Globus pallidus (tissue), 1 donor: ENCODE measurements around the gene HTR5A.
"Not testable (repeated sequence)": the region's sequence is repeated elsewhere in the genome, so short reads cannot be mapped to it uniquely, and the experiment has no call there.

ENCODE experiments used
- DNase-seq: peaks from one replicate; pipeline ENCODE4 v3.0.0-alpha.2; 2015; ENCODE audit warnings: low spot score

HTR5A gene

DNA sequence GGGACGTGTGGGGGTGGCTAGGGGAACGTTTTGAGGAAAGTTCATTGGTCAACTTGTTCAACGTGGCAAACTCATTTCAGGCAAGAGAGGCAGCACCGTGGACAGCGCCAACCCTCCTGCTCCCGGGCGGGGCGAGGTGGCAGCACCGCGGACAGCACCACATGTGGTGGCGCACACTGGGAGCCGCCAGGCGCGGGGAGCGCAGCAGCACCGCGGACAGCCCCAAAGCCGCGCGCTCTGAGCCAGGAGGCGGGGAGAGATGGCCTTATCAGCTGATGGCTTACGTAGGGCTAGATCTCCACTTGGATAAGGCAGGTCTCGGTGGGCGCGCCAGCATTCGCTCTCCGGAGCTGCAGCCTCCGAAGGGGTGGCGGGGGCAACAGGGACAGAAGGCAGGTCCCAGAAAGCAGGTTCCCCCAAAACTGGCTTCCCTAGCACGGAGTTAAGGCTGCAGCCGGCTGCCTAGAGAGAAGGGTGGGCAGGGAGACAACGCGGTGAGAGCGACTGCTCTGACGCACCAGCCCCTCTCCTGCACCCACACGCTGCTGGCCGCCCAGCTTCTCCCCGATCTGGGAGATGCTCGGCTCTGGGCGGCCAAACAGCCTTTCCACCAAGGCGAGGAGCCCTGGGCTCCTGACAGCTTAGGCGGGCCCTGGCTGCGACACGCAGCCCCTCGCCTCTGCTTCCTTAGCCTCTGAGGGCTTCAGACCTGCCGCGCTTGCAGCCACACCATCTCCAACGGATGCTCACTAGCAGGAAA is at the start of gene HTR5A:
Gene HTR5A (plus strand): TSS at position 333 of the 760 bp plus-strand sequence. CDS start 576 bp downstream, outside the sequence.
- DNase-seq = peak; percentile 40

DNA sequence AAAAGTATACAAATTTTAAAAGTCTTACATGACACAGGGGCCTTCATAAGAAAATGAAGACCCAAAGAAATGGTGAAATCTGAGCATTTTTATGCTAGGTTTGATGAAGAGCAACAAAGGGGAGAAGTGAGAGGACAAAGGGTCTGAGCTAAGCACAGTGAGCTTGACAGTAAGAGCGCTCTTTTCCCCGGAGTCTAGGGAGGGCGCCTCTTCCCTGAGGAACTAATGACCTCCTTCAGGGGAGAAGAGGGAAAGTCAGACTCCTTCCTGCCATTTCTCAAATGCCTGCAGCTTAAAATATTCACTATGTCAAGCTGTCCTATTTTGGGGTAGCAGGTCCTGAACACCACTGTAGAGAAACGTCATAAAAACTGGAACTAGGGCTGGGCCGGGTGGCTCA is 49.1 kb upstream of the HTR5A start:
- no peak for DNase-seq

DNA sequence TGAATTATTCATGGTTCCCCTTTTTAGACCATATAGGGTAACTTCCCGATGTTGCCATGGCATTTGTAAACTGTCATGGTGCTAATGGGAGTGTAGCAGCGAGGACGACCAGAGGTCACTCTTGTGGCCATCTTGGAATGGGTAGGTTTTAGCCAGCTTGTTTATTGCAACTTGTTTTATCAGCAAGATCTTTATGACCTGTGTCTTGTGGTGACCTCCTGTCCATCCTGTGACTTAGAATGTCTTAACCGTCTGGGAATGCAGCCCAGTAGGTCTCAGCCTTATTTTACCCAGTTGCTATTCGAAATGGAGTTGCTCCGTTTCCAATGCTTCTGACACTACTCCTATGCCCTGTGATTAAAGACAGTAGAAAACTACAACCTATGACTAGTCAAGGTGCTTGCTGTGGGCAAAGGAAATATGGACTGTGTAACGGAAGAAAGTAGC is 48.4 kb upstream of the HTR5A start:
- DNase-seq = no peak

DNA sequence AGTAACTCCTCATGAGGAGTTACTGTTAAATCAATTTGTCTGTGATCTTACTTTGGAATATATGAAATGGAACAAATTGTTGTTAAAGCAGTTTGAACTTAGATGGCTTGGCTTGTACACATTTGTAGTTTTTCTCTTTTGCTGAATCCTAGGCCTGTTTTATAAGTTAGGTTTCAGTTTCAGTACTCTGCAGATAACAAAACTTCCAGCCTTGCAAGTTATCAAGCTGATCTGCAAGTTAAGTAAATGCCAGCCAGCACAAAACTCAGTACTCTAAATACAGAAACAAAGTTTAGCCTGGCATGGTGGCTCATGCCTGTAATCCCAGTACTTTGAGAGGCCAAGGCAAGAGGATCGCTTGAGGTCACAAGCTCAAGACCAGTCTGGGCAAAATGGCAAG is 42.2 kb upstream of the HTR5A start:
- DNase-seq = no peak

DNA sequence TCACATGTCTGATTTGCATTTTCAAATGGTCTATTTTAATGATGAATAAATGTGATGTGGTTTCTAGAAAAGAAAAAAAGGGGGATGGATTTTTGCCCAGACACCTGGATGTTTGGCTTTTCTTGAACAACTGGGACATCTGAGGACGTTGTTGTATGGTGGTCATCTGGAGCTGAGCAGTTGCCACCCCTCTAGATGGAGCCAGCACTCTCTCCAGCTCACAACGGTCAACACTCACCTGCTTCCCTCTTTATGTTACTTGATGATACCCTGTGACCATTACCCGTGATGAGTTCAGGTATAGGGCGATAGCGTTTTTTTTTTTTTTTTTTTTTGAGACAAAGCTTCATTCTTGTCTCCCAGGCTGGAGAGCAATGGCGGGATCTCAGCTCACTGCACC is 37.1 kb upstream of the HTR5A start:
- DNase-seq = no peak

DNA sequence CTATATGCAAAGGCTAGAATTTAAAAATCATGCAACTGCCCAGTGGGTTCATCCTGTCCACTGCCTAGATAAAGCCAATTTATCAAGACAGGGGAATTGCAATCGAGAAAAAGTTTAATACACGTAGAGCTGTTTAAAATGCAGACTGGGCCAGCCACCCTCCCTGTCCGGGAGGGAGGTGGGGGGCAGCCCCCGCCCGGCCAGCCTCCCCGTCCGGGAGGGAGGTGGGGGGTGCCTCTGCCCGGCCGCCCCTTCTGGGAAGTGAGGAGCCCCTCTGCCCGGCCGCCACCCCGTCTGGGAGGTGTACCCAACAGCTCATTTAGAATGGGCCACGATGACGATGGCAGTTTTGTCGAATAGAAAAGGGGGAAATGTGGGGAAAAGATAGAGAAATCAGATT is 35.6 kb upstream of the HTR5A start:
- not testable (repeated sequence) for DNase-seq

DNA sequence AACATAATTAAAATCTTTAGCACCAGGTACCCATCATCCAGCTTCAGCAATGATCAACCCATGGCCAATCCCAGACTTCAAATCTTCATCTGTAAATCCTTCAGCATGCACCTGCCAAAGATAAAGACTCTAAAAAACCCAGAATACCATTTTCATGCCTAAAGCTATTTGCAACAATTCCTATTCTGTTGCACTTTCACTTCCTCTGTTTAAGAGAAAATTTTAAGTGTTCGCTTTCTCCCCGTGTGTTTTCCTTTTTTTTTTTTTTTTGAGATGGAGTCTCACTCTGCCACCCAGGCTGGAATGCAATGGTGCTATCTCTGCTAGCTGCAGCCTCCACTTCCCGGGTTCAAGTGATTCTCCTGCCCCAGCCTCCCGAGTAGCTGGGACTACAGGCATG is 31.8 kb upstream of the HTR5A start:
- no peak for DNase-seq

DNA sequence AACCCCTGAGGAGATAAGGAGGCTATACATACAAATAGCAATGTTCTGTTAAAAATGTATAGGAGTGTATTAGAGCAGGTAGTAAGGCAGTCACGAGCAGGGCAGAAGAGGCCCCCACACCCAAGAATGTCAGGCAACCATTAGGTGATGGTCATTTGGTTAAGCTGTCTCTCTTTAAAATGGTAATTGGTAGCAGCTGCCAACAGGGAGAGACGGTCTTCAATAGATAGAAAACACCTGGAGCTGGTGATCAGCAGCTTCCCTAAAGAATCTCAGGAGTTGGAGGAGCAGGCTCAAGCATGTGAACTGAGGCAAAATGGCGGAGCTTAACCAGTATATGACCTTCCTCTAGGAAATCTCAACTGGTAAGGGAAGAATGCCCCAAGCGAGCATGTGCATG is 26.4 kb upstream of the HTR5A start:
- DNase-seq = no peak

DNA sequence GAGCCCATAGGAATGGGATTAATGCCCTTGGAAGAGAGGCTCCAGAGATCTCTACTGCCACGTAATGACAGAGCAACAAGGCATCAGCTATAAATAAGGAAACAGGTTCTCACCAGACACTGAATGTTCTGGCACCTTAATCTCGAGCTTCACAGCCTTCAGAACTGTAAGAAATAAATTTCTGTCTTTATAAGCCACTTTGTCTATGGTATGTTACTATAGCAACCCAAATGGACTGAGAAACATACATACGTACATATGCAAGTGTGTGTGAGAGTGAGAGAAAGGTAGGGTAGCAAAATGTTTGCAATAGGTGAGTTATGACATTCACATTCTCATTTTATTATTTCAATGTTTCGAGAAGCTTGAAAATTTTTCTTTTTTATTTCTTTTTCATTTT is 22.1 kb upstream of the HTR5A start:
- no peak for DNase-seq

DNA sequence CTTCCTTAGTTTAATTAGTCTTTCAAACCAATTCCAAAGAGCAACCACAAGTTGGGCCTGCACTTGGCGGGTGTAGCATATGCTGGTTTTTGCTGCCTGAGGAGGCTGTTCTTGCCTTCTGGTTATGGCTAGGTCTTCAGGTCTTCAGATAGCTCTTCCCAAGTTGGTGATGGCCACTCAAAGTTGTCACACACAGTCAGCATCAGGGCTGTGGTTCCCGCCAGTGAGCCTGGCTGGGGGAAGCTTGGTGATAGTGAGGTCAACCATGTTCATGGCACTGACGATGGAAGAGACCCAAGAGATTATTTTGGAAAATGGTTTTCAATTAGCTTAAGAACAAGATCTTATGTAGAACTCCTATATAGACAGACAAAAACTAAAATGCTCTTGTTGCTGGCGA is 18.8 kb upstream of the HTR5A start:
- no peak for DNase-seq

DNA sequence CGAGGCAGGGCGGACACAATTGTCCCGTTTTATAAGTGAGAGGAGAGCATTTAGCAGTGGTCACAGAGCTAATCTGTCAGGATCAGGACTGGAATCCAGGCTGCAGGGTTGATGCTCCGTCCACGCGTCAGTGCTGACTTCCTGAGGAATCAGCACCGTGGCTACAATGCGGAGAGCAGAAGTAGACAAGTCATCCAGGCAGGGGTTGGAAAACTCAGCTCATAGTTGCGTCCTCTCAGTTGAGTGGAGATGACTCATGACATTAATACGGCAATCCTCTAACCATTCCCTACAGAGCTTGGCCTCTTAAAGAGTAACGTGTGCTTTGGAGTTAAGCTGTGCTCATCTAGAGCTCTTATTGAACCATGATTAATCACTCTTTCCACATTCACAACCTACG is 17.1 kb upstream of the HTR5A start:
- no peak for DNase-seq

DNA sequence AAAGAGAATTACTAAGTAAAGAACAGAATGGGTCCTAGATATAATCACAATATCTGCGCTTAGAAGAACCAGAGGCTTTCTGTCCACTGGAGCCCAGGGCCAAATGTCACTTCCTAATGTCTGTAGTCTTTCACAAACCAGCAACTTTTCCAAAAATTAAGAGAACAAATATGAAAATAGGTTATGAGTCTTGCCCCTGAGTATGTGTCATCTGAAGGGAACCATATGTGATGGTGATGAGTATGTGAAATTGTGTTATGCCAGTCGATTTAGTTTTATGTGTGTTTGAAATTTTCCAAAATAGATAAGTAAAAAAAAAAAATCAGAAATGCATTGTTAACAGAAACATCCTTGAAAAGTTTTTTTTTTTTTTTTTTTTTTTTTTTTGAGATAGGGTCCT is 15.4 kb upstream of the HTR5A start:
- no peak for DNase-seq

DNA sequence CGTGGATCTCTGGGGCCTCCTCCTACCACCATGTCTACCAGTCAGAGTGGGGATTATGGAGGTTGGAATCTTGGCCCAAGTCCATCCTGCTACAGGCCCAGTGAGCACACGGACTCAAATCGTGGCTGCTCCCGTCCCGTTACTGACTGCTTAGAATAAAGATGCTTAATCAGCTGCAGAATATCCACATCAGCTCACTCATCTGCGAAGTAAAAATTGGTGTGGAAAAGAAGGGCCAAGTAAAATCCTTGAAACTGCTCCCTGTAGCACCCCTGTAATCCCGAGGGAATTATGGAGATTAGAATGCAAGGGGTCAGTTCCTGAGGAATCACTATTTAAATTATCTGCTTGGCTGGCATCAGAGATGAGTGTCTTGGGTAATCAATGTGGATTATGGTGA is 13.0 kb upstream of the HTR5A start:
- no peak for DNase-seq

DNA sequence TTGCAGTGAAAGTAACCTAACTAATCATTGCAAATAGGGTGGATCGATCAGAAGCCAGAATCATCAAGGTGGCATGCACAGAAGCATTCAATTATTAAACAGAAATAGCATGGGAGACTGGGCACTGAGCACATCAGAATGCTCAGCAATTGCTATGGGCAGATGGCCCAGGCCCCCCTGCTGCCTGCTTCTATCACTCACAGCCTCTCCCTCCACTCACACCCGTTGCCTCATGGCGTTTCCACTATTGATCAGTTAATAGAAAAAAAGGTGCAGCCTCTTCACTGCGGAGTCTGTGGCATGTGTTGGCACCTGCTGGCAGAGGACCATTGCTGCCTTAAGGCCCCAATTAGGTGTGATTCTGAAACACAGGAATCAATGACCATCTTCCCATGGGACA is 11.2 kb upstream of the HTR5A start:
- no peak for DNase-seq

DNA sequence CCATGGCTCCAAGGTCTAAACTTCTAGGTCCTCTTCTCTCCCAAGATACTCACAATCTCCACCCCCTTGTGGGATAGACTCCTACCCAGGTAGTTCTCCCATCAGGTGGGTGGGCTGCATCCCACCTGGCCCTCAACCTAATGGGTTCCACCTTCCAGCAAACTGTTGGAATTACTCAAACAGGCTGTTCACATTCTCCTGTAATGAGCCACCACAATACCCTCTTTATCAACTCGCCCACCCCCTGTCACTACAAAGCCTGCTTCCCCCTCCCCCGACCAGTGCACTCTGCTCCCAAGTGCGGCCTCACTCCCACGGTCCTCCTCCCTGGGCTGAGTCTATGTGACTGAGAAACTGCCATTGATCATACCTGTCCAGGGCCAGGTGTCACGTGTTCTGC is 10.4 kb upstream of the HTR5A start:
- DNase-seq = no peak

DNA sequence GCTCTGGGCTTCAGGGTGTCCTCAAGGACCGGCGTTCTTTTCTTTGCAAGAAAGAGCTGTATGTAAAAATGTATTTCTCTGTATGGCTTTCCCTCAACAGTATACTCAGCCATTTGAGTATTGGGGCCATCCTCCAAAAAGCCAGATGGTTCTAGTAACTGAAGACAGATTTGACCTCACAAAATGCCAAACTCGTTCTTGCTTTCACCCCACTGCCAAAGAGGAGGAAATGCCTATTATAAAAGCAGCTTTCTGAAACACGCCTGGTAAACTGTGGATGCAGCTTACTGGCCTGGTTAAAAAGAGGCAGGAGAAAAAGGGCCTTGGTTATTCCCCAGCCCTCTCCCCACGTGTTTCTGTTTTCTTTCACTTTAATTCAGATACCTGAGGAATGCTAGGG is 7.7 kb upstream of the HTR5A start:
- DNase-seq = no peak

DNA sequence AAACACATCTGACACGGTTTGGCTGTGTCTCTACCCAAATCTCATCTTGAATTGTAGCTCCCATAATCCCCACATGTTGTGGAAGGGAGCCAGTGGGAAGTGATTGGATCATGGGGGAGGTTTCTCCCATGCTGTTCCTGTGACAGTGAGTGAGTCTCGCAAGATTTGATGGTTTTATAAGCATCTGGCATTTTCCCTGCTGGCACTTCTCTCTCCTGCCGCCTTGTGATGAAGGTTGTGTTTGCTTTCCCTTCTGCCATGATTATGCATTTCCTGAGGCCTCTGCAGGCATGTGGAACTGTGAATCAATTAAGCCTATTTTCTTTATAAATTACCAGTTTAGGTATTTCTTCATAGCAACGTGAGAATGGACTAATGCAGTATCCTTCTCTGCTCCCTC is 5.9 kb upstream of the HTR5A start:
- no peak for DNase-seq

DNA sequence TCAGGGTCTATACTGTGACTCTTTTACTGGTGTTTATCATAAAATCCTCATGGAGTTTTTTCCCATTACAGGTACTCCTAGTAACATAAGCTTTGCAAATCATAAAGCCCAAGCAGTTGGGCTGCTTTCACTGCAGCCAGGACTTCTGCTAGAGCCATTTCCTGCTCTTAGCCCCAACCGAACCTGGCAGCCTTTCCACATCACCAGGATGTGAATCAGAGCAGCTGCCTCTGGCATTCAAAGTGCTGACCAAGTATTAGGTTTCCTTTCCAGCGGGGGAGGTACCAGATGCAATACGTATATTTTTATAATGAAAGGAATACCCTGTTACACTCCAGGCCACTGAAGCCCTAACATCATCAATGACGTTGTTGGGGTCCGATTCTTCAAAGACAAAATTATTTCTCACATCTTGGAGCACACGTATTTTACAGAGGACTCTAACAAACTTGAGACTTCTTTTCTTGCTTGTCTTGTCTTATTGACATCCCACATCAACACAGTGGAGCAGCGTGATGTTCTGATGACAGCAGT is 3.6 kb upstream of the HTR5A start:
- DNase-seq = no peak

DNA sequence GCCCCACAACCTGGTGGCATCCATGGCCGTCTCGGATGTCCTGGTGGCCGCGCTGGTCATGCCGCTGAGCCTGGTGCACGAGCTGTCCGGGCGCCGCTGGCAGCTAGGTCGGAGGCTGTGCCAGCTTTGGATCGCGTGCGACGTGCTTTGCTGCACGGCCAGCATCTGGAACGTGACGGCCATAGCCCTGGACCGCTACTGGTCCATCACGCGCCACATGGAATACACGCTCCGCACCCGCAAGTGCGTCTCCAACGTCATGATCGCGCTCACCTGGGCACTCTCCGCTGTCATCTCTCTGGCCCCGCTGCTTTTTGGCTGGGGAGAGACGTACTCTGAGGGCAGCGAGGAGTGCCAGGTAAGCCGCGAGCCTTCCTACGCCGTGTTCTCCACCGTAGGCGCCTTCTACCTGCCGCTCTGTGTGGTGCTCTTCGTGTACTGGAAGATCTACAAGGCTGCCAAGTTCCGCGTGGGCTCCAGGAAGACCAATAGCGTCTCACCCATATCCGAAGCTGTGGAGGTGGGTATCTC is 1.1 kb downstream of the HTR5A start:
- DNase-seq = no peak

DNA sequence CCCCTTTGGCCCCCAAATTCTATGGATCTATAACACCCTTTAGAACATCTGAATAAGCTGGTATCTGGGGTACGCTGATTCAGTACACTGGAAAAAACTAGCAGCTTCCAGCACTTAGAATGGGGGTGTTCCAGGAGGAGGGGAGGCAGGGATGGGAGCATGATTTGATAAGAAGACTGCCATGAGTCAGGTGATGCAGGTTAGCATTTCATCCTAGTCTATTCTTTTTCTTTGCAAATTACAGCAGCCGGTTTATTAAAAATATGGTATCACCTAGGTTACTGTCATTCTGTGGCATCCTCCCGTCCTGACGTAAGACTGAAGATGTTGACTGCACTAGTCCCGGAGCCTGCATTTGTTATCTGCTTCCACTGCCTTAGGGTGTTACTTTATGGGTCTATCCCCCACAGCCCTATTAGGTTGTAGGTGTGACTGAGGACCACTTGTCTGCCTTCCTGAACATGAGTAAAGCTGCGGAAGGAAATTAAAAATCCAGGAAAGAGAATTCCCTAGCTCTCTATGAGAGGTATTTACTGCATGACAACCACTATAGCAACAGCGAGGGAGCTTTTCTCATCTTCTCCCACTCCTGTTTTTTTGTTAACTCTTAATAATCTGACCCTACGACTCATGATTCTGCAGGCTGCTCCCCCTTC is 1.9 kb downstream of the HTR5A start:
- no peak for DNase-seq

DNA sequence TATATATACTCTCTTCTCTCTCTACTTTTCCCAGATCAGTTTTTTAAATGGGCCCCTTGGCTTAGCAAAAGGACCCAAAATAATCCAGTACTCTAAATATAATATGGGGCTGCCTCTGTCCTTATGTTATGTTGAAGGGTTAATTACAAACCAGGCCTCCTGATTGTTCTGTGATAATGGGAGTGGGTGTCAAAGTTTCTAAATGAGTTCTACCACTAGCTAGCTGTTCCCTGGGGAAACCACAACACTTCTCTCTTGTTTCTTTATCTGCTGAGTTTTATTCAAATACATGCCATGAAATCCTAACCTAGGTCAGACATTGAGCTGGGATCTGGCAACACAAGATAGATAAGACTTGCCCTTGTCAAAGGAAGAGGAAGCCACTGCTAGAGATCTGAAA is 3.8 kb downstream of the HTR5A start:
- no peak for DNase-seq

DNA sequence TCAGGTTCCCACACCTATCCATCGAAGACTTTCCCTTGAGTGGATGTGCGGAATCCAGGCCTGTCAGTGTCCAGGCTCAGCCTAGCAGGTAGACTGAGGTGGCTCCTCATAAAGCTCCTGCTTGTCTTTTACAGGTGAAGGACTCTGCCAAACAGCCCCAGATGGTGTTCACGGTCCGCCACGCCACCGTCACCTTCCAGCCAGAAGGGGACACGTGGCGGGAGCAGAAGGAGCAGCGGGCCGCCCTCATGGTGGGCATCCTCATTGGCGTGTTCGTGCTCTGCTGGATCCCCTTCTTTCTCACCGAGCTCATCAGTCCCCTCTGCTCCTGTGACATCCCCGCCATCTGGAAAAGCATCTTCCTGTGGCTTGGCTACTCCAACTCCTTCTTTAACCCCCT is 13.9 kb downstream of the HTR5A start:
- no peak for DNase-seq

DNA sequence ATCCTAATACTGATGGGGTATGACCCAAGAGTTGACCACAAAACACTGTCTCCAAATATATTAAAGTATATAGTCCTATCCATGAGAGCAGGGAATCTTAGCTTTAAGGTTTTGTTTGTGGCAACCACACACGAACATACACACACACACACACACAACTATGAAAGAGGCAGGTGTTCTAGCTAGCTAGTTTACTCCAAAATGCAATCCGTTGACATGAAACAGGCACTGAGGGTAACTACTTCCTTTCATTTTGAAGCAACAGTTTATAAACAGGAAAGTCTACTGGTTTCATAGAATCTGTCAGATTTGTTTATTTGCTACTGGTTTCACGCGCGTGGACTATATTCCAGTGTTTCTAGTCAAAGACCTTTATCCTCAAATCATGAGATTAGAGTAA is 14.8 kb downstream of the HTR5A start:
- no peak for DNase-seq
